ENCODE results near the gene BCAP31. TPM values are rescaled to one million over a fixed set of nuclear protein-coding genes. Genes with fewer than 3 reads are reported as not detected.
"Not testable (repeated sequence)": the region's sequence is repeated elsewhere in the genome, so short reads cannot be mapped to it uniquely, and the experiment has no call there.

BCAP31 gene
- polyA plus RNA-seq, 1 donor from 2014 or later = 254 TPM

GRCh38 chrX:153731845-153732215 lies 7.6 kb upstream of the BCAP31 start:
- peaks cover 0 to 9% (median 3%) of the 10 kb centered on the region in 3 donors for H3K9me3 Mint-ChIP-seq
- H3K4me3 Mint-ChIP-seq = no peak overlapping the region
- H3K27ac Mint-ChIP-seq = no peak overlapping the region
- peaks cover 17 to 25% (median 20%) of the 10 kb centered on the region in 3 donors for H3K4me1 Mint-ChIP-seq
- H3K36me3 Mint-ChIP-seq = no peaks in the 10 kb centered on the region
- H3K27me3 Mint-ChIP-seq = no peaks in the 10 kb centered on the region

- H3K36me3 Mint-ChIP-seq = no peaks in the 10 kb centered on the region
- H3K4me1 Mint-ChIP-seq = peaks cover 19 to 27% (median 20%) of the 10 kb centered on the region in 3 donors
- H3K27ac Mint-ChIP-seq = peak overlapping the region in 1 of 3 donors; percentile 57
- peaks cover under 1% of the 10 kb centered on the region for H3K27me3 Mint-ChIP-seq
- peaks cover 0 to 9% (median 3%) of the 10 kb centered on the region in 3 donors for H3K9me3 Mint-ChIP-seq
- H3K4me3 Mint-ChIP-seq = peak overlapping the region in 2 of 4 donors; percentile 0 to 50
Observed at GRCh38 chrX:153731117-153731844, 7.1 kb upstream of the BCAP31 start.

- not testable (repeated sequence) for H3K36me3 Mint-ChIP-seq, H3K27me3 Mint-ChIP-seq, H3K9me3 Mint-ChIP-seq, H3K27ac Mint-ChIP-seq
- Mint-ChIP-seq H3K4me1 (peaks cover 14 to 21% (median 14%) of the 10 kb centered on the region in 3 donors), H3K4me3 (peak overlapping the region in 1 of 4 donors; percentile 28)
Observed at GRCh38 chrX:153730115-153730514, 5.9 kb upstream of the BCAP31 start.

GRCh38 chrX:153728951-153729631 lies 4.9 kb upstream of the BCAP31 start:
- H3K36me3 Mint-ChIP-seq = no peaks in the 10 kb centered on the region
- peaks cover 0 to 9% (median 3%) of the 10 kb centered on the region in 3 donors for H3K9me3 Mint-ChIP-seq
- H3K4me1 Mint-ChIP-seq = peaks cover 10 to 19% (median 12%) of the 10 kb centered on the region in 3 donors
- H3K4me3 Mint-ChIP-seq = no peak overlapping the region
- H3K27ac Mint-ChIP-seq = no peak overlapping the region
- peaks cover 2% of the 10 kb centered on the region for H3K27me3 Mint-ChIP-seq

GRCh38 chrX:153728095-153728494 lies 3.9 kb upstream of the BCAP31 start:
- H3K27ac Mint-ChIP-seq = peak overlapping the region in 2 of 3 donors; percentile 86 to 98
- peaks cover 0 to 9% (median 3%) of the 10 kb centered on the region in 3 donors for H3K9me3 Mint-ChIP-seq
- H3K4me3 Mint-ChIP-seq = no peak overlapping the region
- H3K4me1 Mint-ChIP-seq = peaks cover 10 to 19% (median 12%) of the 10 kb centered on the region in 3 donors
- H3K36me3 Mint-ChIP-seq = no peaks in the 10 kb centered on the region
- H3K27me3 Mint-ChIP-seq = peaks cover 2% of the 10 kb centered on the region

GRCh38 chrX:153727123-153727931 lies 3.1 kb upstream of the BCAP31 start:
- Mint-ChIP-seq H3K27ac (peak overlapping the region; percentile 85 to 98 (median 86)), H3K9me3 (peaks cover 0 to 9% (median 3%) of the 10 kb centered on the region in 3 donors), H3K4me3 (peak overlapping the region; percentile 70 to 92 (median 78)), H3K27me3 (peaks cover 2% of the 10 kb centered on the region), H3K36me3 (no peaks in the 10 kb centered on the region), H3K4me1 (peaks cover 10 to 22% (median 12%) of the 10 kb centered on the region in 3 donors)

- H3K27ac Mint-ChIP-seq = peak overlapping the region; percentile 85 to 98 (median 86)
- peaks cover 2% of the 10 kb centered on the region for H3K27me3 Mint-ChIP-seq
Observed at GRCh38 chrX:153726286-153727122, 2.3 kb upstream of the BCAP31 start.

GRCh38 chrX:153725832-153726285 lies 1.7 kb upstream of the BCAP31 start:
- Mint-ChIP-seq H3K9me3 (no peaks in the 10 kb centered on the region), H3K4me3 (peak overlapping the region in 3 of 4 donors; percentile 75 to 86 (median 78)), H3K36me3 (no peaks in the 10 kb centered on the region), H3K4me1 (peaks cover 4 to 19% (median 16%) of the 10 kb centered on the region in 3 donors), H3K27ac (peak overlapping the region in 1 of 3 donors; percentile 86), H3K27me3 (peaks cover 2% of the 10 kb centered on the region)

More at GRCh38 chrX:153726286-153727122, 2.3 kb upstream of the BCAP31 start:
- H3K4me1 Mint-ChIP-seq = peaks cover 10 to 23% (median 16%) of the 10 kb centered on the region in 3 donors
- peak overlapping the region; percentile 70 to 92 (median 78) for H3K4me3 Mint-ChIP-seq
- H3K36me3 Mint-ChIP-seq = no peaks in the 10 kb centered on the region
- peaks cover 0 to 4% (median 2%) of the 10 kb centered on the region in 3 donors for H3K9me3 Mint-ChIP-seq

GRCh38 chrX:153725039-153725831 lies 1.0 kb upstream of the BCAP31 start:
- Mint-ChIP-seq H3K4me1 (peaks cover 0 to 19% (median 15%) of the 10 kb centered on the region in 3 donors), H3K27me3 (peaks cover 2% of the 10 kb centered on the region), H3K27ac (peak overlapping the region in 1 of 3 donors; percentile 91), H3K36me3 (no peaks in the 10 kb centered on the region), H3K9me3 (no peaks in the 10 kb centered on the region), H3K4me3 (peak overlapping the region in 2 of 4 donors; percentile 41 to 92)

- Mint-ChIP-seq H3K4me3 (peak overlapping the region; percentile 82 to 92 (median 90)), H3K4me1 (peaks cover 0 to 22% (median 13%) of the 10 kb centered on the region in 3 donors), H3K27me3 (peaks cover 2% of the 10 kb centered on the region), H3K27ac (peak overlapping the region; percentile 77 to 91 (median 83)), H3K9me3 (no peaks in the 10 kb centered on the region), H3K36me3 (no peaks in the 10 kb centered on the region)
Observed at GRCh38 chrX:153723351-153724251, 586 bp downstream of the BCAP31 start.

- Mint-ChIP-seq H3K27me3 (peaks cover 2% of the 10 kb centered on the region), H3K4me3 (peak overlapping the region; percentile 82 to 92 (median 90)), H3K27ac (peak overlapping the region in 2 of 3 donors; percentile 83 to 91), H3K36me3 (no peaks in the 10 kb centered on the region), H3K4me1 (peaks cover 0 to 21% (median 12%) of the 10 kb centered on the region in 3 donors), H3K9me3 (no peaks in the 10 kb centered on the region)
Observed at GRCh38 chrX:153722704-153723350, 1.4 kb downstream of the BCAP31 start.

- peak overlapping the region in 1 of 4 donors; percentile 38 for H3K4me3 Mint-ChIP-seq
- H3K9me3 Mint-ChIP-seq = no peaks in the 10 kb centered on the region
- H3K27ac Mint-ChIP-seq = no peak overlapping the region
- H3K27me3 Mint-ChIP-seq = no peaks in the 10 kb centered on the region
- no peaks in the 10 kb centered on the region for H3K36me3 Mint-ChIP-seq
- peaks cover 0 to 13% (median 4%) of the 10 kb centered on the region in 3 donors for H3K4me1 Mint-ChIP-seq
Observed at GRCh38 chrX:153719701-153720100, 4.5 kb downstream of the BCAP31 start.
